CD14-positive monocyte (primary cell): ENCODE measurements around the gene INPP5K. TPM values are rescaled to one million over a fixed set of nuclear protein-coding genes. Genes with fewer than 3 reads are reported as not detected.
"Not testable (repeated sequence)": the region's sequence is repeated elsewhere in the genome, so short reads cannot be mapped to it uniquely, and the experiment has no call there.

Source experiments
- DNase-seq, 3 donors: peaks; one replicate each; pipeline ENCODE4 v3.0.0-alpha.2; 2011 to 2022
- H2AFZ ChIP-seq: 2 replicates; pipeline ENCODE4 v1.6.0; 2012; ENCODE audit warnings: mild to moderate bottlenecking, low read depth, low read length, inconsistent platforms; ENCODE audit not compliant: insufficient read depth, poor library complexity, severe bottlenecking
- H3K27ac ChIP-seq, 2 donors: 1 replicate in 1 of 2; 2 replicates in 1 of 2; pipeline ENCODE4 v1.5.1; 2012 to 2013; ENCODE audit warnings: low read length in 2 of 2, control low read depth in 1 of 2, inconsistent platforms in 1 of 2, low read depth in 1 of 2, mild to moderate bottlenecking in 1 of 2
- H3K27me3 ChIP-seq, 2 donors: one replicate each; pipeline versions ENCODE4 v1.6.0 to v1.6.1; 2011 to 2013; ENCODE audit warnings: low read length in 2 of 2; ENCODE audit not compliant: control insufficient read depth in 2 of 2, insufficient read depth in 2 of 2
- H3K36me3 ChIP-seq, 2 donors: replicated peaks in 1 of 2; 1 replicate in 1 of 2; 2 replicates in 1 of 2; pipeline versions ENCODE4 v1.5.1 to v1.6.1; 2012 to 2013; ENCODE audit warnings: low read length in 2 of 2, control low read depth in 1 of 2, inconsistent platforms in 1 of 2, mild to moderate bottlenecking in 1 of 2; ENCODE audit not compliant: insufficient read depth in 2 of 2, control insufficient read depth in 1 of 2
- H3K4me1 ChIP-seq, 2 donors: 1 replicate in 1 of 2; 2 replicates in 1 of 2; pipeline versions ENCODE4 v1.5.1 to v1.6.1; 2012 to 2013; ENCODE audit warnings: low read length in 2 of 2, control low read depth in 1 of 2, inconsistent platforms in 1 of 2, mild to moderate bottlenecking in 1 of 2, moderate library complexity in 1 of 2; ENCODE audit not compliant: insufficient read depth in 2 of 2, control insufficient read depth in 1 of 2
- H3K4me2 ChIP-seq: replicated peaks from 2 replicates; pipeline ENCODE3; 2012; ENCODE audit warnings: low read length, moderate library complexity, mild to moderate bottlenecking; ENCODE audit not compliant: poor library complexity, severe bottlenecking; ENCODE audit errors: extremely low read depth
- H3K4me3 ChIP-seq, 3 experiments: fragments of 200-600 bp in 1 of 3; sonication (generic) in 1 of 3; replicated peaks in 1 of 3; 1 replicate in 2 of 3; 2 replicates in 1 of 3; pipeline ENCODE4 v1.5.1; 2011 to 2013; ENCODE audit warnings: low read length in 3 of 3, mild to moderate bottlenecking in 3 of 3, control low read depth in 2 of 3, low read depth in 2 of 3, inconsistent platforms in 1 of 3, moderate library complexity in 1 of 3
- H3K79me2 ChIP-seq: 2 replicates; pipeline ENCODE4 v1.6.0; 2012; ENCODE audit warnings: mild to moderate bottlenecking, control low read depth, inconsistent platforms, low read length, moderate library complexity; ENCODE audit not compliant: insufficient read depth
- H3K9ac ChIP-seq: 2 replicates; pipeline ENCODE4 v1.6.0; 2017; ENCODE audit warnings: low read length, mild to moderate bottlenecking; ENCODE audit not compliant: insufficient read depth, poor library complexity, severe bottlenecking
- H3K9me3 ChIP-seq, 2 donors: replicated peaks in 1 of 2; 1 replicate in 1 of 2; 2 replicates in 1 of 2; pipeline versions ENCODE4 v1.5.1 to v1.6.1; 2012 to 2013; ENCODE audit warnings: low read length in 2 of 2, control low read depth in 1 of 2; ENCODE audit not compliant: control insufficient read depth in 1 of 2, insufficient read depth in 1 of 2
- H4K20me1 ChIP-seq: 2 replicates; pipeline ENCODE4 v1.6.0; 2012; ENCODE audit warnings: mild to moderate bottlenecking, low read length, control low read depth, moderate library complexity; ENCODE audit not compliant: insufficient read depth
- H3K27ac Mint-ChIP-seq, 7 donors: one replicate each; pipeline ENCODE4 v1.8.0; 2020; ENCODE audit warnings: mild to moderate bottlenecking in 7 of 7, mixed read lengths in 7 of 7, moderate library complexity in 6 of 7, inconsistent platforms in 2 of 7
- H3K27me3 Mint-ChIP-seq, 3 donors: one replicate each; pipeline ENCODE4 v1.8.0; 2021 to 2022; ENCODE audit warnings: low read depth in 3 of 3, mild to moderate bottlenecking in 3 of 3, mixed read lengths in 3 of 3, moderate library complexity in 3 of 3, inconsistent platforms in 1 of 3
- H3K36me3 Mint-ChIP-seq, 2 donors: one replicate each; pipeline ENCODE4 v1.8.0; 2020; ENCODE audit warnings: mixed read lengths in 2 of 2, inconsistent platforms in 1 of 2, mild to moderate bottlenecking in 1 of 2
- H3K4me1 Mint-ChIP-seq: one replicate; pipeline ENCODE4 v1.8.0; 2020; ENCODE audit warnings: mild to moderate bottlenecking, mixed read lengths
- H3K4me3 Mint-ChIP-seq, 2 donors: one replicate each; pipeline ENCODE4 v1.8.0; 2020; ENCODE audit warnings: mild to moderate bottlenecking in 2 of 2, mixed read lengths in 2 of 2, moderate library complexity in 1 of 2
- H3K9me3 Mint-ChIP-seq, 7 donors: one replicate each; pipeline ENCODE4 v1.8.0; 2020 to 2022; ENCODE audit warnings: mixed read lengths in 7 of 7, mild to moderate bottlenecking in 6 of 7, moderate library complexity in 6 of 7, inconsistent platforms in 2 of 7
- CTCF ChIP-seq: fragments of 200-600 bp; IDR thresholded peaks from one replicate; pipeline ENCODE4 v1.8.0; 2022; ENCODE audit warnings: antibody characterized with exemption, mild to moderate bottlenecking
- WGBS: methylation state at CpG from one replicate; pipeline ENCODE4 v1.1.5; 2013; ENCODE audit warnings: missing lambda C conversion rate; ENCODE audit not compliant: insufficient coverage; 5-methylcytosine and 5-hydroxymethylcytosine counted together
- intact Hi-C, 2 donors: fragments of 100-400 bp; cut with micrococcal nuclease; formaldehyde crosslinking; loops; one replicate each; pipeline versions ENCODE4 v1.15.0 to v1.15.1; 2023
- polyA plus RNA-seq, 3 donors: library from polyadenylated mRNA; depleted of rRNA in 1 of 3; unstranded in 2 of 3; stranded (reverse) in 1 of 3; fragments of 300-500 nt in 2 of 3; fragments of >200 nt in 1 of 3; fragmentation: Illumina TruSeq in 2 of 3; gene quantifications; 1 replicate in 2 of 3; 2 replicates in 1 of 3; pipeline ENCODE4 v1.2.3, GENCODE V29; 2012 to 2021

INPP5K gene
- polyA plus RNA-seq, 3 donors, result 50.3 to 58.7 (median 53.0) TPM

- Histone ChIP-seq H3K79me2 (peaks cover 99% of the 10 kb centered on the region), H3K4me3 (no peak overlapping the region), H3K9me3 (no peaks in the 10 kb centered on the region), H3K27ac (peak overlapping the region in 1 of 2 donors; percentile 31), H2AFZ (no peak overlapping the region), H3K36me3 (peaks cover 10 to 38% of the 10 kb centered on the region in 2 donors), H4K20me1 (peaks cover 100% of the 10 kb centered on the region), H3K4me2 (no peak overlapping the region), H3K9ac (no peak overlapping the region), H3K27me3 (no peaks in the 10 kb centered on the region), H3K4me1 (peaks cover 12 to 13% of the 10 kb centered on the region in 2 donors)
- no peak for TF ChIP-seq CTCF
- H3K36me3 Mint-ChIP-seq, result peaks cover 10 to 68% of the 10 kb centered on the region in 2 donors
- no peak for DNase-seq
- H3K4me1 Mint-ChIP-seq, result peaks cover 25% of the 10 kb centered on the region
- peak overlapping the region in 1 of 7 donors; percentile 33 for H3K27ac Mint-ChIP-seq
- H3K9me3 Mint-ChIP-seq, result no peaks in the 10 kb centered on the region
- 95% methylated on average over 10 of the region's 12 CpGs for WGBS
- H3K4me3 Mint-ChIP-seq, result no peak overlapping the region
- peaks cover 0 to 3% (median 0%) of the 10 kb centered on the region in 3 donors for H3K27me3 Mint-ChIP-seq
- intact Hi-C loops, result loop anchor here in 1 of 2 donors (5.0 kb wide), 1 partner anchor 56 kb away; no protein-coding TSS in a partner anchor
Measured at GRCh38 chr17:1446201-1446600, 70.2 kb downstream of the INPP5K start.

GRCh38 chr17:1445695-1446094, 70.7 kb downstream of the INPP5K start:
- peak overlapping the region in 1 of 2 donors; percentile 31 for H3K27ac ChIP-seq
- not testable (repeated sequence) for H3K4me3 ChIP-seq, H2AFZ ChIP-seq, H3K9ac ChIP-seq, H3K27me3 Mint-ChIP-seq, H3K4me2 ChIP-seq, DNase-seq, H3K4me3 Mint-ChIP-seq, H3K27me3 ChIP-seq, H3K9me3 ChIP-seq, H3K9me3 Mint-ChIP-seq
- peaks cover 99% of the 10 kb centered on the region for H3K79me2 ChIP-seq
- 100% methylated on average over 2 of the region's 4 CpGs for WGBS
- H3K4me1 ChIP-seq, result peaks cover 12 to 13% of the 10 kb centered on the region in 2 donors
- peaks cover 10 to 42% of the 10 kb centered on the region in 2 donors for H3K36me3 ChIP-seq
- intact Hi-C loops, result loop anchor here in 1 of 2 donors (5.0 kb wide), 1 partner anchor 57 kb away; no protein-coding TSS in a partner anchor
- peaks cover 100% of the 10 kb centered on the region for H4K20me1 ChIP-seq
- Mint-ChIP-seq H3K27ac (peak overlapping the region in 1 of 7 donors; percentile 66), H3K4me1 (peaks cover 25% of the 10 kb centered on the region), H3K36me3 (peaks cover 10 to 67% of the 10 kb centered on the region in 2 donors)

Other genes starting within 250 kb of the INPP5K start
- gene BHLHA9, start 246.2 kb downstream of the INPP5K start, polyA plus RNA-seq, result not detected
- not detected for gene TRARG1, start 236.9 kb downstream of the INPP5K start, polyA plus RNA-seq
- gene YWHAE, start 116.4 kb downstream of the INPP5K start, polyA plus RNA-seq, result 100 to 1,000 TPM; 165 to 185 (median 168) TPM
- gene CRK, start 60.4 kb downstream of the INPP5K start, polyA plus RNA-seq, result 10 to 100 TPM; 22.3 to 28.0 (median 26.5) TPM
- 1 to 10 TPM; 2.5 to 9.5 (median 3.1) TPM for gene MYO1C, start 23.9 kb downstream of the INPP5K start, polyA plus RNA-seq
- gene PITPNA, start 46.2 kb upstream of the INPP5K start, polyA plus RNA-seq, result 10 to 100 TPM; 43.5 to 46.4 (median 45.0) TPM
- 100 to 1,000 TPM; 115 to 151 (median 117) TPM for gene SLC43A2, start 112.2 kb upstream of the INPP5K start, polyA plus RNA-seq
- 10 to 100 TPM in 1 of 3 donors, 1 to 10 TPM in 2; 5.2 to 23.4 (median 6.3) TPM for gene SCARF1, start 129.1 kb upstream of the INPP5K start, polyA plus RNA-seq
- 10 to 100 TPM; 23.8 to 49.5 (median 49.4) TPM for gene RILP, start 133.3 kb upstream of the INPP5K start, polyA plus RNA-seq
- gene PRPF8, start 168.3 kb upstream of the INPP5K start, polyA plus RNA-seq, result 100 to 1,000 TPM in 1 of 3 donors, 10 to 100 TPM in 2; 53.3 to 128 (median 78.0) TPM
- under 1 TPM in 1 of 3 donors, not detected in 2; 0.03 TPM for gene TLCD2, start 193.8 kb upstream of the INPP5K start, polyA plus RNA-seq
- 10 to 100 TPM in 1 of 3 donors, 1 to 10 TPM in 2; 6.2 to 45.4 (median 8.8) TPM for gene WDR81, start 208.1 kb upstream of the INPP5K start, polyA plus RNA-seq
- 1 to 10 TPM in 1 of 3 donors, under 1 TPM in 2; 0.75 to 1.5 (median 0.79) TPM for gene SERPINF2, start 226.3 kb upstream of the INPP5K start, polyA plus RNA-seq
- gene SERPINF1, start 245.4 kb upstream of the INPP5K start, polyA plus RNA-seq, result 1 to 10 TPM; 6.7 to 9.9 (median 8.0) TPM